Stimulated activated CD8-positive, alpha-beta memory T cell treated with anti-CD3 and anti-CD28 coated beads, Interleukin-15, amount 100 ng/mL, for 1 hour (primary cell): Measurements from ENCODE around the gene PCYOX1L.

Experiments used
- DNase-seq: peaks from one replicate; pipeline ENCODE4 v3.0.0-alpha.2; 2020; ENCODE audit warnings: low read depth

The PCYOX1L gene

GRCh38 chr5:149357370-149358293 is at the start of gene PCYOX1L:
TSS of gene PCYOX1L (plus strand) at chr5:149358046. CDS start at chr5:149358069, 23 bp downstream.
- DNase-seq = peak; percentile 97

GRCh38 chr5:149309354-149309753 is 48.5 kb upstream of the PCYOX1L start:
- DNase-seq = no peak

GRCh38 chr5:149310488-149310887 is 47.4 kb upstream of the PCYOX1L start:
- DNase-seq = no peak

- DNase-seq = no peak
Measured at GRCh38 chr5:149310947-149311658, 46.7 kb upstream of the PCYOX1L start.

GRCh38 chr5:149313151-149313841 is 44.5 kb upstream of the PCYOX1L start:
- DNase-seq = no peak

GRCh38 chr5:149314571-149315111 is 43.2 kb upstream of the PCYOX1L start:
- DNase-seq = no peak

- DNase-seq = no peak
Measured at GRCh38 chr5:149315753-149316152, 42.1 kb upstream of the PCYOX1L start.

- peak; percentile 5 for DNase-seq
Measured at GRCh38 chr5:149317281-149318048, 40.4 kb upstream of the PCYOX1L start.

- DNase-seq = no peak
Measured at GRCh38 chr5:149319174-149319573, 38.7 kb upstream of the PCYOX1L start.

- no peak for DNase-seq
Measured at GRCh38 chr5:149320791-149321330, 37.0 kb upstream of the PCYOX1L start.

GRCh38 chr5:149322518-149322917 is 35.3 kb upstream of the PCYOX1L start:
- DNase-seq = no peak

- DNase-seq = no peak
Measured at GRCh38 chr5:149323210-149323609, 34.6 kb upstream of the PCYOX1L start.

GRCh38 chr5:149323621-149324205 is 34.1 kb upstream of the PCYOX1L start:
- no peak for DNase-seq

- no peak for DNase-seq
Measured at GRCh38 chr5:149324641-149325040, 33.2 kb upstream of the PCYOX1L start.

- DNase-seq = no peak
Measured at GRCh38 chr5:149325166-149325735, 32.6 kb upstream of the PCYOX1L start.

GRCh38 chr5:149325894-149326293 is 32.0 kb upstream of the PCYOX1L start:
- no peak for DNase-seq

GRCh38 chr5:149326611-149327010 is 31.2 kb upstream of the PCYOX1L start:
- DNase-seq = no peak

- no peak for DNase-seq
Measured at GRCh38 chr5:149328177-149328576, 29.7 kb upstream of the PCYOX1L start.

- DNase-seq = no peak
Measured at GRCh38 chr5:149333711-149334443, 24.0 kb upstream of the PCYOX1L start.

GRCh38 chr5:149337736-149338135 is 20.1 kb upstream of the PCYOX1L start:
- DNase-seq = no peak
